Rectal smooth muscle tissue (tissue), 1 donor: ENCODE data around the gene PDLIM4.

Experiments
- H3K27ac ChIP-seq: one replicate; pipeline ENCODE4 v1.7.0; 2013; ENCODE audit warnings: low read depth, low read length, inconsistent platforms
- H3K27me3 ChIP-seq: one replicate; pipeline ENCODE4 v1.7.0; 2013; ENCODE audit warnings: low read length; ENCODE audit not compliant: control insufficient read depth, insufficient read depth
- H3K36me3 ChIP-seq: one replicate; pipeline ENCODE4 v1.7.0; 2013; ENCODE audit warnings: low read length; ENCODE audit not compliant: control insufficient read depth, insufficient read depth
- H3K4me1 ChIP-seq: one replicate; pipeline ENCODE4 v1.7.0; 2013; ENCODE audit warnings: low read length; ENCODE audit not compliant: control insufficient read depth, insufficient read depth
- H3K4me3 ChIP-seq: one replicate; pipeline ENCODE4 v1.7.0; 2013; ENCODE audit warnings: low read length
- H3K9ac ChIP-seq: one replicate; pipeline ENCODE4 v1.7.0; 2013; ENCODE audit warnings: low read length

Gene PDLIM4

GRCh38 chr5:132230871-132231270 lies 26.6 kb upstream of the PDLIM4 start:
- Histone ChIP-seq H3K4me1 (peaks cover 8% of the 10 kb centered on the region), H3K9ac (no peak overlapping the region), H3K27me3 (no peaks in the 10 kb centered on the region), H3K27ac (no peak overlapping the region), H3K4me3 (no peak overlapping the region), H3K36me3 (no peaks in the 10 kb centered on the region)

DNA sequence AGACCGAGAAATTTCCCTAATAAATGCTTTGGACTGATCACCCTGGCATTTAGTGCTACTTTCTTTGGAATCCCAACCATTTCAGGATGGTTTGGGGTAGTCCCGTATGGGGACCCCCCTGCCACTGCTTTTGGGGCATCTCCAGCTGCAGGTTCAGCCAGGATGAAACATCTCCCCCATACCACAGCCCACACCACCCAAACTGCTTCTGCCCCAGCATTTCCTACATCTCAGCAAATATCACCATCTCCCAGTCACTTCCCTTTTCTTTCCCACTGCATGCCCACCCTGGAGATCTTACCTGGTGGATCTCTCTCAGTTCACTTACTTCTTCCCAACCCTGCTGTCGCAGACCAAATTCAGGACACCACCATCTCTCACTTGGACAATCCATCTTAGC lies 25.0 kb upstream of the PDLIM4 start:
- Histone ChIP-seq H3K4me1 (no peaks in the 10 kb centered on the region), H3K36me3 (no peaks in the 10 kb centered on the region), H3K27me3 (no peaks in the 10 kb centered on the region), H3K9ac (no peak overlapping the region), H3K27ac (no peak overlapping the region), H3K4me3 (no peak overlapping the region)

GRCh38 chr5:132233081-132233480 lies 24.4 kb upstream of the PDLIM4 start:
- no peaks in the 10 kb centered on the region for H3K4me1 ChIP-seq
- no peak overlapping the region for H3K27ac ChIP-seq
- H3K36me3 ChIP-seq: no peaks in the 10 kb centered on the region
- H3K9ac ChIP-seq: no peak overlapping the region
- no peak overlapping the region for H3K4me3 ChIP-seq
- no peaks in the 10 kb centered on the region for H3K27me3 ChIP-seq

DNA sequence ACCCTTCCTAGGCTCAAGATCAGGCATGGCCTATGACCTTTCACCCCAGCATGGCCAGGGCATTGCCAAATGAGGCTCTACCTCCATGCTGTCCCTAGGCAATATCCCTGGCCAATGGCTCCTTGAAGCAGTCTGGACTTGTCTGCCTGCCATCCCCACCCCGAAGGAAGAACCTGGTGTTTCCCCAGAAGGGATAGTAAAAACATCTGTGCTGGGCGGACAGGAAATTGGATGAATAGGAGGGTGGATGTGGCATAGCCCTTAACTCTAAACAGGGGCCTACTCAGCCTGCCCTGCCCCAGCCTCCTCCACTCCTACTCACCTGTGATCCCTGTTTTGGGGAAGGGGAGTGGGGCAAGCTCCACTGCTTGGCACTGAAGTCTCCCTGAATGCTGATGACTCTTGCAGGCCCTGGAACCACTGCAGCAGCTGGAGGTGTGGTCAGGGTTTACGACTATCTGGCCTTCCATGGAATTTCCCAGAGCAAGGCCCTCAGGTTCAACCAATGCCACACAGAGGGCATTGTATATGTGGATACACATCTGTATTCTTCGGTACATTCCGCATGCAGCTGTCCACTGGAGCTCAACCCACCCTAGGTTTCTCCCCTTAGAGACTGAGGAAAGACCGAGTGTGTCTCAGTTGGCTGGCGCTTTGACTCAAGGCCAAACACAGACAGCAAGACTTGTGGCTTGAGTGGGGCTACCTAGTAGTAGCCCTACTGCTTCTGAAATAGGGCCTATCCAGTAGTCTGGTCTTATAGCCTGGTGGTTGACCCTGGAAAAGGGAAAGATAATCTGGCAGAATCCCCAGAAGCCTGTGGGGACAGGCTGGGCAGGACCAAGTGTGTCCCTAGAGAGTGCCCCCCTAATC lies 23.4 kb upstream of the PDLIM4 start:
- no peak overlapping the region for H3K9ac ChIP-seq
- H3K27ac ChIP-seq: no peak overlapping the region
- no peaks in the 10 kb centered on the region for H3K36me3 ChIP-seq
- no peaks in the 10 kb centered on the region for H3K4me1 ChIP-seq
- H3K27me3 ChIP-seq: no peaks in the 10 kb centered on the region
- H3K4me3 ChIP-seq: no peak overlapping the region

DNA sequence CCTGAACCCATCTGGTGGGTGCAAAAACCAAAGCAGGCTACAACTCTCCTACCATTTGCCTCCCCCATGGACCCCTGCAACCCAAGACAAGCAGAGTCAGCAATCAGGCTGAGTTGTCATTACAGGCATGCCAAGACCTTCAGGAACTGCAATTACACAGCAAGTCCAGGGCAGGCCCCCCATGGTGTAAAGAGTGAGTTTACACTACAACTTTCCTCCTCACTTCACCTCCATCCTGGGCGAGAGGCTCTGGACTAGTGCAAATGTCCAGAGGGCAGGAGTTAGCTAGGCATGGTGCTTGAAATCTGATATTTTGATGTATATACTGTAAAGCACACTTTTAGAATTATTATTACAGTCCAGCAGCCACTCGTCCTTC lies 22.8 kb upstream of the PDLIM4 start:
- Histone ChIP-seq H3K4me3 (no peak overlapping the region), H3K27ac (no peak overlapping the region), H3K27me3 (no peaks in the 10 kb centered on the region), H3K9ac (no peak overlapping the region), H3K4me1 (no peaks in the 10 kb centered on the region), H3K36me3 (no peaks in the 10 kb centered on the region)

DNA sequence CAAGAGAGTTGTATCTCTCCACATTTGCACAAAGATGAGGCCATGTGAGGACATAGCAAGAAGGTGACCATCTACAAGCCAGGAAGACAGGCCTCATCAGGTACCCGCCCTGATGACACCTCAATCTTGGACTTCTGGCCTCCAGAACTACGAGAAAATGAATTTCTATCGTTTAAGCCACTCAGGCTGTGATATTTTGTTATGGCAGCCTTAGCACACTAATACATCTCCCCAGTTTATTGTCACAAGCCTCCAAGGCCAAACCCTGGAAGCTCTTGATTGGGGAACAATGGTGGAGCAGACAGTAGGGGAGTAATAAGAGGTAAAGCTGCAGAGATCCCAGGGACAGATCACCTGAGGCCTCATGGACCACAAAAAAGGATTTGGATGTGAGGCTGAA lies 22.2 kb upstream of the PDLIM4 start:
- Histone ChIP-seq H3K27ac (no peak overlapping the region), H3K4me1 (no peaks in the 10 kb centered on the region), H3K27me3 (no peaks in the 10 kb centered on the region), H3K36me3 (no peaks in the 10 kb centered on the region), H3K9ac (no peak overlapping the region), H3K4me3 (no peak overlapping the region)

GRCh38 chr5:132237141-132237540 lies 20.4 kb upstream of the PDLIM4 start:
- no peaks in the 10 kb centered on the region for H3K27me3 ChIP-seq
- no peaks in the 10 kb centered on the region for H3K36me3 ChIP-seq
- H3K4me1 ChIP-seq: no peaks in the 10 kb centered on the region
- no peak overlapping the region for H3K9ac ChIP-seq
- no peak overlapping the region for H3K4me3 ChIP-seq
- H3K27ac ChIP-seq: no peak overlapping the region

GRCh38 chr5:132237670-132238069 lies 19.8 kb upstream of the PDLIM4 start:
- no peak overlapping the region for H3K27ac ChIP-seq
- no peaks in the 10 kb centered on the region for H3K36me3 ChIP-seq
- no peaks in the 10 kb centered on the region for H3K4me1 ChIP-seq
- no peak overlapping the region for H3K9ac ChIP-seq
- H3K27me3 ChIP-seq: no peaks in the 10 kb centered on the region
- no peak overlapping the region for H3K4me3 ChIP-seq

DNA sequence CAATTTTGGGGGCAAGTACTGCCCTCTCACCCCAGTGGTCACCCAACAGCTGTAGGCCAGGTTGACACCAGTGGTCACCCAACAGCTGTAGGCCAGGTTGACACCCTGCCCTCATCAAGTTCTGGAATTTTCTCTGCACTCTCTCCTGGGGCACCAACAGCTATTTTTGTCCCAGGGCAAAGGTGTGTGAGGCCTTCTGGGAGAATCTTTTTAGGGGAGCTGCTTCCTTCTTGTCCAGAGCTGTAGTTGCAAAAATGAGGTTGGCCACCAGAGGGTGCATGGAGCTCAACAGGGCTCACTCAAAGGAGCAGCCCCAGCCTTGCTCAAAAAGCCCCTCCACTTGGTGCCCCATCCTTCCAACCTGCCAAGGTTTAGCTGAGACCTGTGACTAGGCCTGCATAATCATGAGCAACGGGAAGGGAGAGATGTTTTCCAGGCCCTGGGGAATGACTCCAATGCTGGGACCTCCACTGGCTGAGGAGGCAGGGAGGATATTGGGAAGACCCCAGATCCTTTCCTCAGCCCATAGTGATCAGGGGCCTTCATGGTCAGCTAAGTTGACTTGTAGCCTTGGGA lies 19.2 kb upstream of the PDLIM4 start:
- Histone ChIP-seq H3K27me3 (no peaks in the 10 kb centered on the region), H3K36me3 (no peaks in the 10 kb centered on the region), H3K27ac (no peak overlapping the region), H3K9ac (no peak overlapping the region), H3K4me1 (no peaks in the 10 kb centered on the region), H3K4me3 (no peak overlapping the region)

GRCh38 chr5:132238901-132239500 lies 18.5 kb upstream of the PDLIM4 start:
- no peaks in the 10 kb centered on the region for H3K4me1 ChIP-seq
- no peaks in the 10 kb centered on the region for H3K27me3 ChIP-seq
- no peak overlapping the region for H3K4me3 ChIP-seq
- H3K9ac ChIP-seq: no peak overlapping the region
- no peaks in the 10 kb centered on the region for H3K36me3 ChIP-seq
- no peak overlapping the region for H3K27ac ChIP-seq

DNA sequence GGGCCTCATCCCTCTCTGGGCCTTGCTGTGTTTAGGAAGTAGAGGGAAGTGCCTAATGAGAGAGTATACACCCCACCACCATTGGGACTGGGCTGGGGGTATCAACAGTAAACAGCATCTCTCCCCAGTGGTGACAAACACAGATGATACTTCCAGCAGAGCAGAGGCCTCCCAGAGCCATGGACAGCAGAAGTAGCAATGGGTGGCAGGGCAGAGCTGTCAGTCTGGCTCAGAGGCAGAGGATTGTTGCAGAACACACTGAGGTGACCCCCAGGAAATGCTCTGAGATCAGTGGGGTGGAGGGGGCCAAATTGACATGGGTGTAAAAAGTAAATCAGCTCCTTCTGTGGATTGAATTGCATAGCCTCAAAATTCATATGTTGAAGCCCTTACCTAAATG lies 17.7 kb upstream of the PDLIM4 start:
- no peaks in the 10 kb centered on the region for H3K4me1 ChIP-seq
- H3K9ac ChIP-seq: no peak overlapping the region
- no peak overlapping the region for H3K27ac ChIP-seq
- no peaks in the 10 kb centered on the region for H3K27me3 ChIP-seq
- no peak overlapping the region for H3K4me3 ChIP-seq
- H3K36me3 ChIP-seq: no peaks in the 10 kb centered on the region

- Histone ChIP-seq H3K27ac (no peak overlapping the region), H3K4me3 (no peak overlapping the region), H3K27me3 (no peaks in the 10 kb centered on the region), H3K36me3 (no peaks in the 10 kb centered on the region), H3K9ac (no peak overlapping the region), H3K4me1 (no peaks in the 10 kb centered on the region)
Measured at GRCh38 chr5:132243366-132243977, 14.0 kb upstream of the PDLIM4 start.
